Endothelial cell (in vitro differentiated cells): Measurements from ENCODE around the gene ZNF789. TPM values are rescaled to one million over a fixed set of nuclear protein-coding genes. Genes with fewer than 3 reads are reported as not detected.
A peak's percentile ranks its signal among the peaks of the same experiment; 100 is the strongest.

Source experiments
- DNase-seq: peaks from one replicate; pipeline ENCODE4 v3.0.0; 2021; ENCODE audit warnings: low spot score
- H3K27ac Mint-ChIP-seq: one replicate; pipeline ENCODE4 v1.8.0; 2021; ENCODE audit warnings: mixed read lengths, inconsistent platforms; ENCODE audit not compliant: unreplicated experiment
- H3K27me3 Mint-ChIP-seq: one replicate; pipeline ENCODE4 v1.8.0; 2021; ENCODE audit warnings: mild to moderate bottlenecking, moderate library complexity, mixed read lengths, inconsistent platforms; ENCODE audit not compliant: unreplicated experiment
- H3K36me3 Mint-ChIP-seq: one replicate; pipeline ENCODE4 v1.8.0; 2021; ENCODE audit warnings: mild to moderate bottlenecking, low read depth, mixed read lengths, inconsistent platforms; ENCODE audit not compliant: unreplicated experiment
- H3K4me1 Mint-ChIP-seq: one replicate; pipeline ENCODE4 v1.8.0; 2021; ENCODE audit warnings: mild to moderate bottlenecking, mixed read lengths, inconsistent platforms; ENCODE audit not compliant: unreplicated experiment
- H3K4me3 Mint-ChIP-seq: one replicate; pipeline ENCODE4 v1.8.0; 2021; ENCODE audit warnings: mild to moderate bottlenecking, mixed read lengths, inconsistent platforms; ENCODE audit not compliant: unreplicated experiment
- H3K9me3 Mint-ChIP-seq: one replicate; pipeline ENCODE4 v1.8.0; 2021; ENCODE audit warnings: mixed read lengths, inconsistent platforms; ENCODE audit not compliant: unreplicated experiment
- CTCF ChIP-seq: fragments of 200-600 bp; sonication (generic); IDR thresholded peaks from one replicate; pipeline ENCODE4 v1.5.0; 2021; ENCODE audit warnings: antibody characterized with exemption; ENCODE audit not compliant: unreplicated experiment
- total RNA-seq: library from RNA; stranded (reverse); fragmentation: NEBNext Ultra II Directional; extraction: Animal tissue kit (Norgen Biotek cat#: 25700); gene quantifications from one replicate; pipeline ENCODE4 v1.2.1, GENCODE V29; 2021; ENCODE audit not compliant: unreplicated experiment

Gene ZNF789
- total RNA-seq, 1 donor from 2014 or later: 17.1 TPM

GRCh38 chr7:99446096-99446495, 26.6 kb upstream of the ZNF789 start:
- H3K9me3 Mint-ChIP-seq: no peaks in the 10 kb centered on the region
- no peak overlapping the region for H3K27ac Mint-ChIP-seq
- H3K4me3 Mint-ChIP-seq: peak overlapping the region; percentile 38
- peaks cover 4% of the 10 kb centered on the region for H3K27me3 Mint-ChIP-seq
- DNase-seq: no peak
- H3K4me1 Mint-ChIP-seq: no peaks in the 10 kb centered on the region
- peaks cover 39% of the 10 kb centered on the region for H3K36me3 Mint-ChIP-seq
- TF ChIP-seq CTCF: no peak

GRCh38 chr7:99447943-99448342, 24.7 kb upstream of the ZNF789 start:
- Mint-ChIP-seq H3K9me3 (no peaks in the 10 kb centered on the region), H3K36me3 (peaks cover 33% of the 10 kb centered on the region), H3K27me3 (peaks cover 4% of the 10 kb centered on the region), H3K4me3 (no peak overlapping the region), H3K27ac (no peak overlapping the region), H3K4me1 (no peaks in the 10 kb centered on the region)
- peak; percentile 24 for DNase-seq
- no peak for TF ChIP-seq CTCF

- Mint-ChIP-seq H3K36me3 (peaks cover 33% of the 10 kb centered on the region), H3K9me3 (no peaks in the 10 kb centered on the region), H3K27me3 (no peaks in the 10 kb centered on the region), H3K4me3 (no peak overlapping the region), H3K27ac (no peak overlapping the region), H3K4me1 (no peaks in the 10 kb centered on the region)
- TF ChIP-seq CTCF: no peak
- no peak for DNase-seq
These were observed 23.8 kb upstream of the ZNF789 start for GRCh38 chr7:99448855-99449254.

- Mint-ChIP-seq H3K36me3 (peaks cover 32% of the 10 kb centered on the region), H3K4me3 (no peak overlapping the region), H3K9me3 (no peaks in the 10 kb centered on the region), H3K27ac (no peak overlapping the region), H3K4me1 (no peaks in the 10 kb centered on the region), H3K27me3 (peaks cover 2% of the 10 kb centered on the region)
- TF ChIP-seq CTCF: no peak
- DNase-seq: no peak
These were observed 23.4 kb upstream of the ZNF789 start for GRCh38 chr7:99449326-99449725.

GRCh38 chr7:99451936-99452335, 20.8 kb upstream of the ZNF789 start:
- Mint-ChIP-seq H3K36me3 (peaks cover 29% of the 10 kb centered on the region), H3K4me1 (no peaks in the 10 kb centered on the region), H3K27ac (no peak overlapping the region), H3K4me3 (no peak overlapping the region), H3K27me3 (peaks cover 2% of the 10 kb centered on the region), H3K9me3 (no peaks in the 10 kb centered on the region)
- DNase-seq: no peak
- TF ChIP-seq CTCF: no peak
